ENCODE results near the gene VIM. TPM values are rescaled to one million over a fixed set of nuclear protein-coding genes. Genes with fewer than 3 reads are reported as not detected.

VIM gene
- 833 and 1,051 TPM in 2 replicates for total RNA-seq
- polyA plus RNA-seq, result 302 and 335 TPM in 2 replicates

GRCh38 chr10:17228091-17229015 lies at the start of gene VIM:
TSS of gene VIM (plus strand) at chr10:17228241. CDS start at chr10:17229423, 1,182 bp downstream.
- peaks cover 28% of the 10 kb centered on the region for H4K20me1 ChIP-seq (ENCODE audit: insufficient read depth, poor library complexity, severe bottlenecking)
- H3K27ac ChIP-seq, result peak within 1 kb of the TSS; percentile 99
- WGBS (ENCODE audit: low lambda C conversion rate, missing lambda C conversion rate), result 1% methylated on average over 64 of the region's 77 CpGs
- TF ChIP-seq EZH2 (IDR thresholded peaks at IDR 0.05; ENCODE audit: borderline replicate concordance) (no peak), CTCF (IDR thresholded peaks at IDR 0.05; ENCODE audit: poor library complexity) (no peak), EZH2phosphoT487 (IDR thresholded peaks at IDR 0.05; ENCODE audit: low read depth, severe bottlenecking, unreplicated experiment) (no peak)
- no peaks in the 10 kb centered on the region for H3K9me3 ChIP-seq (ENCODE audit: low read depth)
- H3K27me3 ChIP-seq, result peaks cover 23% of the 10 kb centered on the region
- peaks cover 36% of the 10 kb centered on the region for H3K79me2 ChIP-seq
- peak within 1 kb of the TSS; percentile 76 for H3K4me3 ChIP-seq
- H3K36me3 ChIP-seq (replicated peaks; ENCODE audit: insufficient read depth, low read depth), result peaks cover 3% of the 10 kb centered on the region
- H3K4me1 ChIP-seq (ENCODE audit: insufficient read depth), result peaks cover 31% of the 10 kb centered on the region
- no peaks in the 10 kb centered on the region for H3K9me2 ChIP-seq (replicated peaks; ENCODE audit: insufficient read depth)
- H3K4me2 ChIP-seq, result peak within 1 kb of the TSS; percentile 85
- peak within 1 kb of the TSS; percentile 60 for H2AFZ ChIP-seq
- peak; percentile 90 for DNase-seq (ENCODE audit: low spot score)

DNA sequence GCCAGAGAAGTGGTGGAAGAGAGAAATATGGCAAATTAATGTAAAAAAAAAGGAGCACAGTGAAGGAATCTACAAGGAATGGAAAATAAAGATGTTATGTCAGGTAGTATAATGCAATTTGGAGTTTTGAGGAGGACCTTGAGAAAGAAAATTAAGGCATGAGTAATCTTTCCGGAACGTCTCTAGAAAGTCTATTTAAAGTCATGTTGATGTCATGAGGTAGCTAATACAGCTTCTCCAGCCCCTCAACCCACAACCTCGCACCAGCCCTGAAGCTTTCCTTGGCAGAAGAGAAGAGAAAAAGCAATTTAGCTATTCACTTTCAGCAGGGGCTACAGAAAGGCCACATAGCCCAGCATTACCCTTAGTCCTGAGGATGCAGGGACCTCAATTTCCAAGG lies 49.0 kb upstream of the VIM start:
- Histone ChIP-seq H3K9me3 (ENCODE audit: low read depth) (no peaks in the 10 kb centered on the region), H3K9me2 (replicated peaks; ENCODE audit: insufficient read depth) (no peaks in the 10 kb centered on the region), H3K4me3 (no peak overlapping the region), H3K4me1 (ENCODE audit: insufficient read depth) (peaks cover 4% of the 10 kb centered on the region), H4K20me1 (ENCODE audit: insufficient read depth, poor library complexity, severe bottlenecking) (no peaks in the 10 kb centered on the region), H3K79me2 (no peaks in the 10 kb centered on the region), H3K27me3 (no peaks in the 10 kb centered on the region), H3K4me2 (no peak overlapping the region), H3K27ac (no peak overlapping the region), H2AFZ (no peak overlapping the region), H3K36me3 (replicated peaks; ENCODE audit: insufficient read depth, low read depth) (no peaks in the 10 kb centered on the region)
- TF ChIP-seq CTCF (IDR thresholded peaks at IDR 0.05; ENCODE audit: poor library complexity) (no peak), EZH2phosphoT487 (IDR thresholded peaks at IDR 0.05; ENCODE audit: low read depth, severe bottlenecking, unreplicated experiment) (no peak), EZH2 (IDR thresholded peaks at IDR 0.05; ENCODE audit: borderline replicate concordance) (no peak)
- WGBS (ENCODE audit: low lambda C conversion rate, missing lambda C conversion rate), result 79% methylated on average over 3 of the region's 3 CpGs
- no peak for DNase-seq (ENCODE audit: low spot score)

DNA sequence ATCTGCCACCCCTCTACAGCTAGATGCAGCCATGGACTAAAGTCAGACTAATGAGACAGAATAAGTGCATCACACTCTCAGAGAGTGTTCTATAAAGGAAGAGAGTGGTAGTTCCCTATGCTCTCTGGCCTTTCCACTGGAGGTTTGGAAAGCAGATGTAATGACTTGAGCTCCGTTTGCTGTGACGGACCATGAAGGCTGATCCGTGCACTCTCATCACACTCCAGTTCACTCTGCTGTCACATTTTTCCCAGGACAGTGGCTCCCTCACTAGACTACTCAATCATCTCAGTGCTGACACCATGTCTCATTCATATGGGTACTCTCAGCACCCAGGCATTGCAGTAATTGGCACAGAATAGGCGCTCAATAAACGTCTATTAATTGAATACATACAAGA lies 46.9 kb upstream of the VIM start:
- Histone ChIP-seq H3K27me3 (no peaks in the 10 kb centered on the region), H3K9me3 (ENCODE audit: low read depth) (no peaks in the 10 kb centered on the region), H3K27ac (no peak overlapping the region), H2AFZ (no peak overlapping the region), H3K4me3 (no peak overlapping the region), H3K4me2 (no peak overlapping the region), H3K36me3 (replicated peaks; ENCODE audit: insufficient read depth, low read depth) (no peaks in the 10 kb centered on the region), H4K20me1 (ENCODE audit: insufficient read depth, poor library complexity, severe bottlenecking) (no peaks in the 10 kb centered on the region), H3K9me2 (replicated peaks; ENCODE audit: insufficient read depth) (no peaks in the 10 kb centered on the region), H3K79me2 (no peaks in the 10 kb centered on the region), H3K4me1 (ENCODE audit: insufficient read depth) (peaks cover 4% of the 10 kb centered on the region)
- 95% methylated on average over 5 of the region's 5 CpGs for WGBS (ENCODE audit: low lambda C conversion rate, missing lambda C conversion rate)
- no peak for DNase-seq (ENCODE audit: low spot score)
- no peak for TF ChIP-seq EZH2 (IDR thresholded peaks at IDR 0.05; ENCODE audit: borderline replicate concordance)
- no peak for TF ChIP-seq CTCF (IDR thresholded peaks at IDR 0.05; ENCODE audit: poor library complexity)
- TF ChIP-seq EZH2phosphoT487 (IDR thresholded peaks at IDR 0.05; ENCODE audit: low read depth, severe bottlenecking, unreplicated experiment), result no peak
